ENCODE results near the gene RAPH1.
"Not testable (repeated sequence)": the region's sequence is repeated elsewhere in the genome, so short reads cannot be mapped to it uniquely, and the experiment has no call there.

The RAPH1 gene

GRCh38 chr2:203431391-203432185 is 103.5 kb downstream of the RAPH1 start:
- no peak overlapping the region for H3K4me3 ChIP-seq (ENCODE audit: low read depth, low read length)
- TF ChIP-seq, protein P1, sequence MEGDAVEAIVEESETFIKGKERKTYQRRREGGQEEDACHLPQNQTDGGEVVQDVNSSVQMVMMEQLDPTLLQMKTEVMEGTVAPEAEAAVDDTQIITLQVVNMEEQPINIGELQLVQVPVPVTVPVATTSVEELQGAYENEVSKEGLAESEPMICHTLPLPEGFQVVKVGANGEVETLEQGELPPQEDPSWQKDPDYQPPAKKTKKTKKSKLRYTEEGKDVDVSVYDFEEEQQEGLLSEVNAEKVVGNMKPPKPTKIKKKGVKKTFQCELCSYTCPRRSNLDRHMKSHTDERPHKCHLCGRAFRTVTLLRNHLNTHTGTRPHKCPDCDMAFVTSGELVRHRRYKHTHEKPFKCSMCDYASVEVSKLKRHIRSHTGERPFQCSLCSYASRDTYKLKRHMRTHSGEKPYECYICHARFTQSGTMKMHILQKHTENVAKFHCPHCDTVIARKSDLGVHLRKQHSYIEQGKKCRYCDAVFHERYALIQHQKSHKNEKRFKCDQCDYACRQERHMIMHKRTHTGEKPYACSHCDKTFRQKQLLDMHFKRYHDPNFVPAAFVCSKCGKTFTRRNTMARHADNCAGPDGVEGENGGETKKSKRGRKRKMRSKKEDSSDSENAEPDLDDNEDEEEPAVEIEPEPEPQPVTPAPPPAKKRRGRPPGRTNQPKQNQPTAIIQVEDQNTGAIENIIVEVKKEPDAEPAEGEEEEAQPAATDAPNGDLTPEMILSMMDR (IDR thresholded peaks at IDR 0.05; ENCODE audit: low read depth, low read length), result no peak
- H3K36me3 ChIP-seq, result peaks cover 16% of the 10 kb centered on the region

DNA sequence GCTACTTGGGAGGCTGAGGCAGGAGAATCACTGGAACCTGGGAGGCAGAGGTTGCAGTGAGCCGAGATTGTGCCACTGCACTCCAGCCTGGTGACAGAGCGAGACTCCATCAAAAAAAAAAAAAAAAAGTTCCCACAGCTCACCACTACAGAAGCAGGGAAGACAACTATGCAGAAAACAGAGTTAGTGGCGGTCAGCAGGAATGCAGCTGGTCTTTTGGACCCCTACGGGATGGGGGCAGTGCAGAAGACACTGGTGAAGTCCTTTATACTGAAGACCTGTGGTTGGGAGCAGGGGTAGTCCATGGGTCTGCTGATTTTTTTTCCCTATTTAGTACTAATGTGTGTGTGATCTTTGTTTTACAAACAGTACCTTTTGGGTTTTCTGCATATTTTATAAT is 105.5 kb downstream of the RAPH1 start:
- H3K4me3 ChIP-seq (ENCODE audit: low read depth, low read length); H3K4me1 ChIP-seq; DNase-seq; H3K9me3 ChIP-seq; H3K27me3 ChIP-seq: not testable (repeated sequence)
- peaks cover 16% of the 10 kb centered on the region for H3K36me3 ChIP-seq

More at GRCh38 chr2:203431391-203432185, 103.5 kb downstream of the RAPH1 start:
- no peaks in the 10 kb centered on the region for H3K4me1 ChIP-seq
- no peaks in the 10 kb centered on the region for H3K27me3 ChIP-seq
- H3K9me3 ChIP-seq, result no peaks in the 10 kb centered on the region
- no peak for DNase-seq

- H3K9me3 ChIP-seq, result no peaks in the 10 kb centered on the region
- no peaks in the 10 kb centered on the region for H3K4me1 ChIP-seq
- H3K27me3 ChIP-seq, result no peaks in the 10 kb centered on the region
- H3K36me3 ChIP-seq, result peaks cover 16% of the 10 kb centered on the region
- H3K4me3 ChIP-seq (ENCODE audit: low read depth, low read length), result no peak overlapping the region
- TF ChIP-seq, protein P1 (IDR thresholded peaks at IDR 0.05; ENCODE audit: low read depth, low read length), result no peak
- DNase-seq, result no peak
Observed at GRCh38 chr2:203427061-203427460, 108.0 kb downstream of the RAPH1 start.

- no peaks in the 10 kb centered on the region for H3K9me3 ChIP-seq
- TF ChIP-seq, protein P1 (IDR thresholded peaks at IDR 0.05; ENCODE audit: low read depth, low read length), result no peak
- DNase-seq, result no peak
- peaks cover 28% of the 10 kb centered on the region for H3K36me3 ChIP-seq
- no peaks in the 10 kb centered on the region for H3K4me1 ChIP-seq
- H3K4me3 ChIP-seq (ENCODE audit: low read depth, low read length), result no peak overlapping the region
- no peaks in the 10 kb centered on the region for H3K27me3 ChIP-seq
Observed at GRCh38 chr2:203418271-203418670, 116.8 kb downstream of the RAPH1 start.

DNA sequence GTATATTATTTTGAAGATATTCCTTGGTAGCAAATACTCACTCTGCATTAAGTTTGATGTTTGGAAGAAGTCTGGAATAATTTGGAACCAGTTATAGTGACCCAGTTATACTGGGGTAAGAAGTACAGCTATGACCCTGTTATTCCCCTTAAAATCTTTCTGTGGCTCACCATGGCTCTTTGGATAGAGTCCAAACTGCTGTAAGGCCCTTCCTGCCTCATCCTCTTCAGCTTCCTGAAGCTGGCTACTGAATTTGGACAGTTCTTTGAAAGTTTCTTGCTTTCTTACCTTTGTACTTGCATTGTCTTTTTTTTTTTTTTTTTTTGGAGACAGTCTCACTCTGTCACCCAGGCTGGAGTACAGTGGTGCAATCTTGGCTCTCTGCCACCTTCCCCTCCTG is 121.3 kb downstream of the RAPH1 start:
- Histone ChIP-seq H3K9me3 (no peaks in the 10 kb centered on the region), H3K4me3 (ENCODE audit: low read depth, low read length) (no peak overlapping the region), H3K36me3 (peaks cover 52% of the 10 kb centered on the region), H3K4me1 (no peaks in the 10 kb centered on the region), H3K27me3 (no peaks in the 10 kb centered on the region)
- DNase-seq, result no peak
- TF ChIP-seq, protein P1 (IDR thresholded peaks at IDR 0.05; ENCODE audit: low read depth, low read length), result no peak

DNA sequence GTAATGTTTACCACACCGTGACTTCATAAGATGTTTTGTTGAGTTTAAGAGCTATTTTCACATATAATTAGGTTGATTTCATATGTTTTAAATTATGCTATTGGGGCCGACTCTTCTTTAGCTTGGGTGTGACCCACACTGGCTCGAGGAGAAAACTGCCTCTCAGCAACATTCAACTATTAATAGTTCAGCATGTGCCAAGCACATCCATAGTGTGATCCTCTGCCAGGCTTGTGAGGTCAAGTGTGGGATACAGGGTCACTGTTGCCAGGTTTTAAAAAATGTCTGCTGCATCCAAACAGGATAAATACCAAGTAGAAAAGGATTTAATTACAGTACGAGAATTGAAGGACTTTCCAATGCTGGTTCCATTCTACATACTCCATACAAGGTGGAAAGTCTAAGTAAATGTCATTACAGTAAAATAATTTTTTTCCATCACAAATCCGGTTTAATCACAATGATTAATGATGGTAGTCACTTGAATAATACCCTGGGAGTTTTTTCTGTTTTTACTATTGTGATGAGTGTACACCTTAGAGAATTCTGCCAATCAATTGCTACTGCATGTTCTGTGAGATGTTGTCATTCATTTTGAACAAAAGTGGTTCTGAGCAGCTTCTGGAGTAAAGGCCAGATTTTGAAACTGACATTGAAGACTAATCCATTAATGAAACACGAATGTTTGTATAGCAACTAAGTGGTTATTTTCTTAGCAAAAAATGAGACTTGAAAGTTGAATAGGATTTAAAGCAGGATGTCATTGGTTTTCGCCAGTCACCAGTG is 122.4 kb downstream of the RAPH1 start:
- Histone ChIP-seq H3K27me3 (no peaks in the 10 kb centered on the region), H3K4me1 (no peaks in the 10 kb centered on the region), H3K9me3 (no peaks in the 10 kb centered on the region), H3K4me3 (ENCODE audit: low read depth, low read length) (no peak overlapping the region), H3K36me3 (peaks cover 43% of the 10 kb centered on the region)
- TF ChIP-seq, protein P1 (IDR thresholded peaks at IDR 0.05; ENCODE audit: low read depth, low read length), result no peak
- DNase-seq, result no peak

Measured in BE2C (cell line).